Neuronal stem cell (in vitro differentiated cells): ENCODE measurements around the gene ZNF469.
A peak's percentile ranks its signal among the peaks of the same experiment; 100 is the strongest.
"Not testable (repeated sequence)": the region's sequence is repeated elsewhere in the genome, so short reads cannot be mapped to it uniquely, and the experiment has no call there.

Experiments used
- DNase-seq: peaks from one replicate; pipeline ENCODE4 v3.0.0-alpha.2; 2013; ENCODE audit warnings: low spot score
- H2AFZ ChIP-seq: one replicate; pipeline ENCODE4 v1.6.1; 2013; ENCODE audit warnings: mild to moderate bottlenecking, low read length, inconsistent platforms
- H2AK5ac ChIP-seq: 2 replicates; pipeline ENCODE4 v1.6.1; 2013; ENCODE audit warnings: low read depth, mild to moderate bottlenecking, inconsistent platforms, low read length, moderate library complexity, mixed read lengths
- H2BK120ac ChIP-seq: 2 replicates; pipeline ENCODE4 v1.6.1; 2013; ENCODE audit warnings: low read depth, mild to moderate bottlenecking, inconsistent platforms, low read length, moderate library complexity, mixed read lengths
- H2BK12ac ChIP-seq: one replicate; pipeline ENCODE4 v1.6.1; 2013; ENCODE audit warnings: low read length, inconsistent platforms
- H2BK15ac ChIP-seq: 2 replicates; pipeline ENCODE4 v1.6.1; 2013; ENCODE audit warnings: mild to moderate bottlenecking, low read length, inconsistent platforms, mixed read lengths
- H2BK5ac ChIP-seq: one replicate; pipeline ENCODE4 v1.6.1; 2013; ENCODE audit warnings: inconsistent platforms, mild to moderate bottlenecking, low read length, moderate library complexity
- H3K14ac ChIP-seq: one replicate; pipeline ENCODE4 v1.6.1; 2013; ENCODE audit warnings: low read length, inconsistent platforms
- H3K18ac ChIP-seq: 2 replicates; pipeline ENCODE4 v1.6.1; 2013; ENCODE audit warnings: low read length, inconsistent platforms
- H3K23ac ChIP-seq: 2 replicates; pipeline ENCODE4 v1.6.1; 2013; ENCODE audit warnings: low read depth, mild to moderate bottlenecking, mixed read lengths, low read length, inconsistent platforms; ENCODE audit not compliant: poor library complexity
- H3K27ac ChIP-seq: replicated peaks from 3 replicates; pipeline ENCODE4 v1.5.1; 2013; ENCODE audit warnings: low read length, inconsistent platforms
- H3K27me3 ChIP-seq, 3 experiments: 2 replicates each; pipeline ENCODE4 v1.6.1; 2013; ENCODE audit warnings: low read length in 3 of 3, mild to moderate bottlenecking in 2 of 3, inconsistent platforms in 1 of 3, low read depth in 1 of 3, mixed read lengths in 1 of 3, moderate library complexity in 1 of 3; ENCODE audit not compliant: control insufficient read depth in 3 of 3, insufficient read depth in 3 of 3
- H3K36me3 ChIP-seq, 2 donors: replicated peaks in 1 of 2; 2 replicates each; pipeline ENCODE4 v1.6.1; 2013; ENCODE audit warnings: low read length in 2 of 2; ENCODE audit not compliant: control insufficient read depth in 2 of 2, insufficient read depth in 2 of 2
- H3K4ac ChIP-seq: 2 replicates; pipeline ENCODE4 v1.6.1; 2013; ENCODE audit warnings: inconsistent platforms, mild to moderate bottlenecking, low read length, moderate library complexity
- H3K4me1 ChIP-seq, 2 donors: 1 replicate in 1 of 2; 2 replicates in 1 of 2; pipeline ENCODE4 v1.6.1; 2013; ENCODE audit warnings: low read length in 2 of 2, low read depth in 1 of 2; ENCODE audit not compliant: control insufficient read depth in 2 of 2, insufficient read depth in 1 of 2
- H3K4me2 ChIP-seq: one replicate; pipeline ENCODE4 v1.6.1; 2013; ENCODE audit warnings: mild to moderate bottlenecking, low read length, inconsistent platforms; ENCODE audit not compliant: insufficient read depth, poor library complexity, severe bottlenecking
- H3K4me3 ChIP-seq, 2 donors: 2 replicates each; pipeline ENCODE4 v1.5.1; 2013; ENCODE audit warnings: low read length in 2 of 2, mild to moderate bottlenecking in 2 of 2, inconsistent platforms in 1 of 2, moderate library complexity in 1 of 2
- H3K79me1 ChIP-seq: one replicate; pipeline ENCODE4 v1.6.1; 2013; ENCODE audit warnings: low read depth, mild to moderate bottlenecking, inconsistent platforms, low read length, moderate library complexity
- H3K9ac ChIP-seq: one replicate; pipeline ENCODE4 v1.6.1; 2013; ENCODE audit warnings: mild to moderate bottlenecking, low read depth, low read length, inconsistent platforms; ENCODE audit not compliant: poor library complexity
- H3K9me3 ChIP-seq, 2 donors: replicated peaks in 1 of 2; 2 replicates each; pipeline versions ENCODE3 to v1.6.1; 2013; ENCODE audit warnings: low read length in 2 of 2, mild to moderate bottlenecking in 2 of 2, inconsistent platforms in 1 of 2, low read depth in 1 of 2, mixed read lengths in 1 of 2, moderate library complexity in 1 of 2; ENCODE audit not compliant: control insufficient read depth in 2 of 2, insufficient read depth in 1 of 2
- H4K8ac ChIP-seq: one replicate; pipeline ENCODE4 v1.6.1; 2013; ENCODE audit warnings: low read depth, mild to moderate bottlenecking, inconsistent platforms, low read length, moderate library complexity
- H4K91ac ChIP-seq: one replicate; pipeline ENCODE4 v1.6.1; 2013; ENCODE audit warnings: low read length, low read depth, mild to moderate bottlenecking, inconsistent platforms; ENCODE audit not compliant: poor library complexity
- WGBS, 2 donors: extraction: QIAGEN DNeasy Blood & Tissue Kit; methylation state at CpG; one replicate each; pipeline ENCODE4 v1.1.7; 2013; ENCODE audit warnings: missing lambda C conversion rate in 2 of 2, mixed read lengths in 1 of 2; ENCODE audit not compliant: insufficient read length in 2 of 2, insufficient replicate concordance in 1 of 2; ENCODE audit errors: extremely low coverage in 2 of 2; 5-methylcytosine and 5-hydroxymethylcytosine counted together

The ZNF469 gene

GRCh38 chr16:88359008-88359407 is 23.8 kb upstream of the ZNF469 start:
- DNase-seq = no peak
- H4K8ac ChIP-seq = no peak overlapping the region
- H3K36me3 ChIP-seq = no peaks in the 10 kb centered on the region
- no peaks in the 10 kb centered on the region for H3K79me1 ChIP-seq
- no peak overlapping the region for H3K27ac ChIP-seq
- H3K4ac ChIP-seq = no peak overlapping the region
- no peak overlapping the region for H2AFZ ChIP-seq
- H3K9me3 ChIP-seq = peaks cover 2 to 5% of the 10 kb centered on the region in 2 donors
- H2BK120ac ChIP-seq = no peak overlapping the region
- H2BK15ac ChIP-seq = no peak overlapping the region
- no peak overlapping the region for H3K18ac ChIP-seq
- no CpG with 5 or more reads among the region's 21 CpGs for WGBS, 2 donors
- no peak overlapping the region for H2AK5ac ChIP-seq
- H3K27me3 ChIP-seq = no peaks in the 10 kb centered on the region
- H3K4me2 ChIP-seq = no peak overlapping the region
- no peak overlapping the region for H3K4me3 ChIP-seq
- no peak overlapping the region for H2BK12ac ChIP-seq
- no peak overlapping the region for H3K9ac ChIP-seq
- H4K91ac ChIP-seq = no peak overlapping the region
- H2BK5ac ChIP-seq = no peak overlapping the region
- H3K4me1 ChIP-seq = peaks cover 0 to 6% of the 10 kb centered on the region in 2 donors
- H3K23ac ChIP-seq = peak overlapping the region; percentile 86
- no peak overlapping the region for H3K14ac ChIP-seq

DNA sequence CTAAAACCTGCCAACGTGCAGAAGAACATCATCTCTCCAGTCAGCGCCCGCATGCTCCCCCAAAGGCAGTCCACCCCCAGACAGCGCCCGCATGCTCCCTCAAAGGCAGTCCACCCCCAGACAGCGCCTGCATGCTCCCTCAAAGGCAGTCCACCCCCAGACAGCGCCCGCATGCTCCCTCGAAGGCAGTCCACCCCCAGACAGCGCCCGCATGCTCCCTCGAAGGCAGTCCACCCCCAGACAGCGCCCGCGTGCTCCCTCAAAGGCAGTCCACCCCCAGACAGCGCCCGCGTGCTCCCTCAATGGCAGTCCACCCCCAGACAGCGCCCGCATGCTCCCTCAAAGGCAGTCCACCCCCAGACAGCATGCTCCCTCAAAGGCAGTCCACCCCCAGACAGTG is 22.4 kb upstream of the ZNF469 start:
- H3K4me1 ChIP-seq, H2BK5ac ChIP-seq, H3K18ac ChIP-seq, H2BK120ac ChIP-seq, H2BK15ac ChIP-seq, H3K27me3 ChIP-seq, H3K36me3 ChIP-seq, H3K23ac ChIP-seq, H3K79me1 ChIP-seq, H3K4me3 ChIP-seq, H2AK5ac ChIP-seq, H4K8ac ChIP-seq, H3K9ac ChIP-seq, H3K4ac ChIP-seq, H2BK12ac ChIP-seq, H3K4me2 ChIP-seq, H3K14ac ChIP-seq, H4K91ac ChIP-seq, H3K9me3 ChIP-seq, H3K27ac ChIP-seq, H2AFZ ChIP-seq, DNase-seq: not testable (repeated sequence)
- no CpG with 5 or more reads among the region's 20 CpGs for WGBS, 2 donors

DNA sequence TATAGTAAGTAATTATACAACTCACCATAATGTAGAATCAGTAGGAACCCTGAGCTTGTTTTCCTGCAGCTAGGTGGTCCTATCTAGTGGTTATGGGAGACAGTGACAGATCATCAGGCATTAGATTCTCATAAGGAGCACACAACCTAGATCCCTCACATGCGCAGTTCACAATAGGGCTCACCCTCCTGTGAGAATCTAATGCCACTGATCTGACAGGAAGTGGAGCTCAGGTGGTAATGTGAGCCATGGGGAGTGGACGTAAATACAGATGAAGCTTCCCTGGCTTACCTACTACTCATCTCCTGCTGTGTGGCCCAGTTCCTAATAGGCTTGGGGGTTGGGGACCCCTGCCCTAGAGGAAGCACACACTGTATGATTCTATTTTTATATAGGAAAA is 21.8 kb upstream of the ZNF469 start:
- no peak overlapping the region for H4K91ac ChIP-seq
- H2BK12ac ChIP-seq = no peak overlapping the region
- H2AFZ ChIP-seq = no peak overlapping the region
- H3K27me3 ChIP-seq = no peaks in the 10 kb centered on the region
- H2BK15ac ChIP-seq = no peak overlapping the region
- H3K4me3 ChIP-seq = no peak overlapping the region
- no peak overlapping the region for H4K8ac ChIP-seq
- no peak overlapping the region for H3K4me2 ChIP-seq
- no peaks in the 10 kb centered on the region for H3K79me1 ChIP-seq
- no peak overlapping the region for H3K18ac ChIP-seq
- H2AK5ac ChIP-seq = no peak overlapping the region
- H3K14ac ChIP-seq = no peak overlapping the region
- no CpG with 5 or more reads among the region's 2 CpGs for WGBS, 2 donors
- H3K4ac ChIP-seq = no peak overlapping the region
- H2BK5ac ChIP-seq = no peak overlapping the region
- H3K23ac ChIP-seq = no peak overlapping the region
- no peak overlapping the region for H3K27ac ChIP-seq
- H3K9ac ChIP-seq = no peak overlapping the region
- H3K36me3 ChIP-seq = no peaks in the 10 kb centered on the region
- H3K4me1 ChIP-seq = peaks cover 0 to 6% of the 10 kb centered on the region in 2 donors
- no peak for DNase-seq
- peaks cover 2 to 5% of the 10 kb centered on the region in 2 donors for H3K9me3 ChIP-seq
- no peak overlapping the region for H2BK120ac ChIP-seq

- peaks cover 0 to 6% of the 10 kb centered on the region in 2 donors for H3K4me1 ChIP-seq
- WGBS, 2 donors = no CpG with 5 or more reads among the region's 5 CpGs
Measured at GRCh38 chr16:88361775-88362174, 21.0 kb upstream of the ZNF469 start.

More at GRCh38 chr16:88361775-88362174, 21.0 kb upstream of the ZNF469 start:
- Histone ChIP-seq H3K4me2 (no peak overlapping the region), H4K8ac (no peak overlapping the region), H2BK15ac (no peak overlapping the region), H2BK5ac (no peak overlapping the region), H3K4ac (no peak overlapping the region), H3K18ac (no peak overlapping the region), H3K36me3 (no peaks in the 10 kb centered on the region), H3K4me3 (no peak overlapping the region), H3K79me1 (no peaks in the 10 kb centered on the region), H3K9me3 (peaks cover 3 to 5% of the 10 kb centered on the region in 2 donors), H2AK5ac (no peak overlapping the region), H3K27me3 (no peaks in the 10 kb centered on the region), H2BK120ac (no peak overlapping the region), H3K9ac (no peak overlapping the region), H3K27ac (no peak overlapping the region), H2AFZ (no peak overlapping the region), H2BK12ac (no peak overlapping the region), H4K91ac (no peak overlapping the region), H3K14ac (no peak overlapping the region), H3K23ac (no peak overlapping the region)
- DNase-seq = no peak
